ENCODE results near the gene SV2C. TPM values are rescaled to one million over a fixed set of nuclear protein-coding genes. Genes with fewer than 3 reads are reported as not detected.
A peak's percentile ranks its signal among the peaks of the same experiment; 100 is the strongest.

The SV2C gene
- polyA plus RNA-seq, 3 donors: 0.01 to 0.02 TPM; not detected in 1

- no peaks in the 10 kb centered on the region for H3K36me3 Mint-ChIP-seq
- Histone ChIP-seq H2AFZ (ENCODE audit: insufficient read depth, low read depth, low read length, poor library complexity, severe bottlenecking) (no peak overlapping the region), H3K4me2 (replicated peaks; ENCODE audit: extremely low read depth, low read length, poor library complexity, severe bottlenecking) (no peak overlapping the region), H3K9ac (ENCODE audit: insufficient read depth, low read length, poor library complexity, severe bottlenecking) (no peak overlapping the region), H4K20me1 (ENCODE audit: insufficient read depth, low read length) (no peaks in the 10 kb centered on the region), H3K27ac (ENCODE audit: low read depth in 1 of 2, low read length in 2 of 2) (no peak overlapping the region), H3K79me2 (ENCODE audit: insufficient read depth, low read length) (no peaks in the 10 kb centered on the region), H3K27me3 (ENCODE audit: control insufficient read depth in 2 of 2, insufficient read depth in 2 of 2, low read length in 2 of 2) (no peaks in the 10 kb centered on the region), H3K4me1 (ENCODE audit: control insufficient read depth in 1 of 2, insufficient read depth in 2 of 2, low read length in 2 of 2) (peaks cover under 1 to 5% of the 10 kb centered on the region in 2 donors), H3K4me3 (replicated peaks in 1 of 3; ENCODE audit: low read depth in 2 of 3, low read length in 3 of 3) (no peak overlapping the region), H3K36me3 (replicated peaks in 1 of 2; ENCODE audit: control insufficient read depth in 1 of 2, insufficient read depth in 2 of 2, low read length in 2 of 2) (no peaks in the 10 kb centered on the region), H3K9me3 (replicated peaks in 1 of 2; ENCODE audit: control insufficient read depth in 1 of 2, insufficient read depth in 1 of 2, low read length in 2 of 2) (no peaks in the 10 kb centered on the region)
- no peak for TF ChIP-seq CTCF (IDR thresholded peaks at IDR 0.05)
- peaks cover 11% of the 10 kb centered on the region for H3K4me1 Mint-ChIP-seq
- no peak overlapping the region for H3K4me3 Mint-ChIP-seq
- intact Hi-C loops (cut with micrococcal nuclease): no loop called here
- peaks cover 0 to 4% (median 3%) of the 10 kb centered on the region in 3 donors for H3K27me3 Mint-ChIP-seq (ENCODE audit: low read depth in 3 of 3)
- DNase-seq: no peak
- WGBS (ENCODE audit: insufficient coverage): 83% methylated on average over 1 of the region's 3 CpGs
- no peaks in the 10 kb centered on the region for H3K9me3 Mint-ChIP-seq
- H3K27ac Mint-ChIP-seq: no peak overlapping the region
Measured at GRCh38 chr5:76384705-76385104, 301.5 kb downstream of the SV2C start.

DNA sequence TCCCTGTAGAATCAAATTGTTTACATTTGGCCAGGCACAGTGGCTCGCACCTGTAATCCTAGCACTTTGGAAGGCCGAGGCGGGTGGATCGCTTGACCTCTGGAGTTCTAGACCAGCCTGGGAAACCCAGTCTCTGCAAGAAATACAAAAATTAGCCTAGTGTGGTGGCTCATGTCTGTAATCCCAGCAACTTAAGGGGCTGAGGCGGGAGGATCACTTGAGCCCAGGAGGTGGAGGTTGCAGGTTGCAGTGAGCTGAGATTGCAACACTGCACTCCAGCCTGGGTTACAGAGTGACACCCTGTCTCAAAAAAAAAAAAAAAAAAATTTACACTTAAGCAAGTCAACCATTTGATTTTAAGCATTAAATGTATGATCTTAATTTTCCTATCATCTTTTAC is 302.4 kb downstream of the SV2C start:
- H3K27me3 Mint-ChIP-seq (ENCODE audit: low read depth in 3 of 3): peaks cover 0 to 4% (median 2%) of the 10 kb centered on the region in 3 donors
- Histone ChIP-seq H3K9ac (ENCODE audit: insufficient read depth, low read length, poor library complexity, severe bottlenecking) (no peak overlapping the region), H3K27ac (ENCODE audit: low read depth in 1 of 2, low read length in 2 of 2) (no peak overlapping the region), H3K4me2 (replicated peaks; ENCODE audit: extremely low read depth, low read length, poor library complexity, severe bottlenecking) (no peak overlapping the region), H2AFZ (ENCODE audit: insufficient read depth, low read depth, low read length, poor library complexity, severe bottlenecking) (no peak overlapping the region), H3K36me3 (replicated peaks in 1 of 2; ENCODE audit: control insufficient read depth in 1 of 2, insufficient read depth in 2 of 2, low read length in 2 of 2) (no peaks in the 10 kb centered on the region), H3K27me3 (ENCODE audit: control insufficient read depth in 2 of 2, insufficient read depth in 2 of 2, low read length in 2 of 2) (no peaks in the 10 kb centered on the region), H3K4me1 (ENCODE audit: control insufficient read depth in 1 of 2, insufficient read depth in 2 of 2, low read length in 2 of 2) (peaks cover 5 to 10% of the 10 kb centered on the region in 2 donors), H3K4me3 (replicated peaks in 1 of 3; ENCODE audit: low read depth in 2 of 3, low read length in 3 of 3) (no peak overlapping the region), H3K79me2 (ENCODE audit: insufficient read depth, low read length) (no peaks in the 10 kb centered on the region), H3K9me3 (replicated peaks in 1 of 2; ENCODE audit: control insufficient read depth in 1 of 2, insufficient read depth in 1 of 2, low read length in 2 of 2) (no peaks in the 10 kb centered on the region), H4K20me1 (ENCODE audit: insufficient read depth, low read length) (no peaks in the 10 kb centered on the region)
- H3K36me3 Mint-ChIP-seq: no peaks in the 10 kb centered on the region
- peaks cover 19% of the 10 kb centered on the region for H3K4me1 Mint-ChIP-seq
- H3K9me3 Mint-ChIP-seq: no peaks in the 10 kb centered on the region
- intact Hi-C loops (cut with micrococcal nuclease): no loop called here
- no peak for TF ChIP-seq CTCF (IDR thresholded peaks at IDR 0.05)
- DNase-seq: no peak
- no peak overlapping the region for H3K4me3 Mint-ChIP-seq
- H3K27ac Mint-ChIP-seq: peak overlapping the region in 1 of 7 donors; percentile 75
- WGBS (ENCODE audit: insufficient coverage): 88% methylated on average over 5 of the region's 5 CpGs

All from CD14-positive monocyte (primary cell).